SW480 (cell line): ENCODE data around the gene SUMO3.

Source experiments
- DNase-seq: peaks from one replicate; pipeline ENCODE4 v3.0.0-alpha.2; 2016; ENCODE audit warnings: low spot score

SUMO3 gene

GRCh38 chr21:44828362-44829056 is 10.6 kb upstream of the SUMO3 start:
- no peak for DNase-seq

GRCh38 chr21:44823179-44823660 is 5.4 kb upstream of the SUMO3 start:
- DNase-seq = no peak

- peak; percentile 44 for DNase-seq
These were observed 4.8 kb upstream of the SUMO3 start for GRCh38 chr21:44822484-44823178.

- no peak for DNase-seq
These were observed 3.0 kb upstream of the SUMO3 start for GRCh38 chr21:44820851-44821250.

- no peak for DNase-seq
These were observed 1.7 kb upstream of the SUMO3 start for GRCh38 chr21:44819283-44820243.

GRCh38 chr21:44818640-44819011 is 764 bp upstream of the SUMO3 start:
- DNase-seq = no peak

GRCh38 chr21:44817506-44817880 is 369 bp downstream of the SUMO3 start:
- DNase-seq = peak; percentile 79

GRCh38 chr21:44816761-44817505 is 929 bp downstream of the SUMO3 start:
- no peak for DNase-seq

GRCh38 chr21:44815852-44816628 is 1.8 kb downstream of the SUMO3 start:
- no peak for DNase-seq

GRCh38 chr21:44815225-44815624 is 2.6 kb downstream of the SUMO3 start:
- DNase-seq = no peak

- no peak for DNase-seq
These were observed 3.3 kb downstream of the SUMO3 start for GRCh38 chr21:44814498-44815023.

GRCh38 chr21:44813727-44814126 is 4.1 kb downstream of the SUMO3 start:
- no peak for DNase-seq

GRCh38 chr21:44813149-44813548 is 4.7 kb downstream of the SUMO3 start:
- DNase-seq = no peak

- no peak for DNase-seq
These were observed 5.2 kb downstream of the SUMO3 start for GRCh38 chr21:44812640-44813039.

- DNase-seq = no peak
These were observed 7.1 kb downstream of the SUMO3 start for GRCh38 chr21:44810779-44811178.

GRCh38 chr21:44805859-44806258 is 12.0 kb downstream of the SUMO3 start:
- DNase-seq = no peak

GRCh38 chr21:44805226-44805625 is 12.6 kb downstream of the SUMO3 start:
- no peak for DNase-seq

- no peak for DNase-seq
These were observed 13.1 kb downstream of the SUMO3 start for GRCh38 chr21:44804762-44805161.

- DNase-seq = no peak
These were observed 14.2 kb downstream of the SUMO3 start for GRCh38 chr21:44803651-44804050.

- peak; percentile 40 for DNase-seq
These were observed 15.3 kb downstream of the SUMO3 start for GRCh38 chr21:44802396-44803153.
